ENCODE results near the gene C1GALT1.

C1GALT1 gene

DNA sequence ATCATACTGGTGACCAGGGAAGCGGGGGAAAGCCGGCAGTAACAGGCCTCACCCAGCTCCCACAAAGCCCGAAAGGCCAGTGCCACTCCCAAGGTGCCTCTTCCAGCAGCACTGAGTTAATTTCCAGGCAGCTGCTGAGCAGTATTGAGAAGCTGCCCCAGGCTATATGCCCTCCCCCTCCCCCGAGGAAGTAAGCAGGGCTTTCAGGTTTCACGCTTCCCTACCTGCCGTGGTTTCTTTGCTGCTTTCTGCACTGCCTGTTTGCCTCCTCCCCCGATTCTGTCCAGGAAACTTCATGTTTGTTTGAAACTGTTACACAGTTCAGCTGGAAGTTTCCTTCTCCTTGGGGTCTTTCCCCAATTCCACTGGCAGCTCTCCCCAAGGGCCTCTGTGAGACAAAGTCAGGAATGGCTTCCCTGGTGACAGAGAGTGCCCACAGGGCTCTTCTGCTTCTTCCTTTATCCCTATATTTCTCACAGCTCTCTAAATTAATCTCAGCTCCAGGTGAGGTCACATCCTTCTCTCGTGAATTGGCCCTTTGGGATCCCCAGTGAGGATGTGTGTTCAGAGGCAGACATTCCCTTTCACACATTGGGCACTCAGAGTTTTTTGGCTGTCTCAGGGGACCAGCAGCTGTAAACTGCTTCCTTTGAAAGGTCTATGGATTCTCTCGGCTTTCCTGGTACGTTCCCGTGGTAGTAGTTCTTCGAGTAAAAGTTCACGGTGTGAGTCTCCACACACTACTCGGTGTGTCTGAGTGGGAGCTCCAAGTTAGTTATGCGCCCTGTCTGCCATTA lies 19.4 kb downstream of the C1GALT1 start:
- DNase-seq (ENCODE audit: low spot score) = no peak

DNA sequence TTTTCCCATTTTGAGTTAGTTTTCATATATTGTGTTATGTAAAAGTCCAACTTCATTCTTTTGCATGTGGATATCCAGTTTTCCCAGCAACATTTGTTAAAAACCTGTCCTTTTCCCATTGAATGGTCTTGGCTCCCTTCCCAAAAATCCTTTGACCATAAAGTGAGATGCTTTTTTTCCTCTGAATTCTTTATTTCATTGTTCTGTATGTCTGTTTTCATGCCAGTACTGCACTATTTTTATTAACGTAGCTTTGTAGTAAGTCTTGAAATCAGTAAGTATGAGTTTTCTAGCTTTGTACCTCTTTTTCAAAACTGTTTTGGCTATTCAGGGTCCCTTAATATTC lies 20.0 kb downstream of the C1GALT1 start:
- DNase-seq (ENCODE audit: low spot score) = no peak

DNA sequence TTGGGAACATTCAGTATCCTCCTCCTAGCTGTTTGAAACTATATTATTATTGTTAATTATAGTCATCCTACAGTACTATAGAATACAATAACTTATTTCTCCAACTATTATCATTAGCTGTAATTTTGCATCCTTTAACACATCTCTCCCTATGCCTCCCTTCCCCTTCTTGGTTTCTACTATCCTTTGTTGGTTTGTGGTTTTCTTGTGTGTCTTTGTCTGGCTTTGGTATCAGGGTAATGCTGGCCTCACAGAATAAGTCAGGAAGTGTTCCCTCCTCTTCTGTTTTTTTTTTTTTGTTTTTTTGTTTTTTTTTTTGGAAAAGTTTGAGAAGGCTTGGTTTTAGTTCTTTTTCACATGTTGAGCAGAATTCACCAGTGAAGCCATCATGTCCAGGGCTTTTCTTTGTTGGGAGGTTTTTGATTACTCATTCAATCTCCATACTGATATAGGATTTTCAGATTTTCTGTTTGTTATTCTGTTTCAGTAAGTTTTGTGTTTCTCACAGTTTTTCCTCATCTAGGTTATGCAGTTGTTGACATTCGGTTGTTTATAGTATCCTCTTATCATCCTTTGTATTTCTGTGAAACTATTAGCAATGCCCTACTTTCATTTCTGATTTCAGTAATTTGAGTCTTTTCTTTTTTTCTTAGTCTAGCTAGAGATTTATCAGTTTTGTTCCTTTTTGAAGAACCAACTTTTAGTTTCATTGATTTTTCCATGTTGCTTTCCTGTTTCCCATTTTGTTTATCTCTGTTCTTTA lies 21.6 kb downstream of the C1GALT1 start:
- no peak for DNase-seq (ENCODE audit: low spot score)

DNA sequence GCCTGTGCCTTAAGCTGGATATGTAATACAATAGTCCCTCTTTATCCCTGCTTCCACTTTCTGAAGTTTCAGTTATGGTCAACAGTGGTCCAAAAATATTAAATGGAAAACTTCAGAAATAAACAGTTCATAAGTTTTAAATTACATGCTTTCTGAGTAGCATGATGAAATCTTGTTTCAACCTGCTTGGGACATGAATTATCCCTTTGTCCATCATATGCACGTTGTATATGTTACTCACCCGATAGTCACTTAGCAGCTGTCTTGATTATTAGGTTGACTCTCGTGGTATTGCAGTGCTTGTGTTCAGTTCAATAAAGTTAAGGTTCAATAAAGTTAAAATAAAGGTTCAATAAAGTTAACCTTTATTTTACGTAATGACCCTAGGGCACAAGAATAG lies 25.5 kb downstream of the C1GALT1 start:
- DNase-seq (ENCODE audit: low spot score) = no peak

DNA sequence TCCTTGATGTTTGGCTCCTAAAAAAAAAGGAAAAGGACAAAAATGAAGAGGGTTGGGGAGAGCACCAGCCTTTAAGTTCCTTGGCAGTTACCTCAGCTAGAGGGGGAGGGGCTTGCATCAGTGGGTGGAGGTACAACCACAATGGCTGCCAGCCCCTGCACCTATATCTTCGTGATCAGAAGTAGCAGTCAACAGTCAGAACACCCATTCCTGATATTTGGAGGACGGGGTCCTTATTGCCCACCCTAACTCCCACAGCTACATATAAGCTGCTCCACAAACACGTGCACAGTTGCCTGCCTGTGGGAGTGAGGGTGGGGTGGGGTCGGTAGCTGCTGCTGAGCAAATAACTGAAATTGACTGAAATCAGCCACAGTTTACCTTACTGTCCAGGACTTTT lies 26.2 kb downstream of the C1GALT1 start:
- DNase-seq (ENCODE audit: low spot score) = no peak

DNA sequence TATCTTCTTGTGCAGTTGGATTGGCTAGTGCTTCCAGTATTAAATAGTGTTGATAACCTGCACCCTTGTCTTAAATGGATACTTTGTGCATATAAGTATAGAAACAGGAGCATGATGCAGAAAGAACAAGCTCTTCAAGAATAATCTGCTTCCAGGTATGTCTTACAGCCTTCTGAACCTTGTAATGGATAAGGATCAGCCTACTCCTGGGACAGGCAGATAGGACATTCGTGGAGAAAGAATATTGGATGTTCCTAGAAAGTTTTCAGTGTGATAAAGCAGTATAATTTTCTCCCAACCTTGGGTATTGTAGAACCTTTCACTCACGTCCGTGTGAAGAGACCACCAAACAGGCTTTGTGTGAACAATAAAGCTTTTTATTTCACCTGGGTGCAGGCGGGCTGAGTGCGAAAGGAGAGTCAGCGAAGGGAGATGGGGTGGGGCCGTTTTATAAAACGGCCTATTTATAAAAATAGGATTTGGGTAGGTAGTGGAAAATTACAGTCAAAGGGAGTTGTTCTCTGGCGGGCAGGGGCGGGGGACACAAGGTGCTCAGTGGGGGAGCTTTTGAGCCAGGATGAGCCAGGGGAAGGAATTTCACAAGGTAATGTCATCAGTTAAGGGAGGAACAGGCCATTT lies 27.2 kb downstream of the C1GALT1 start:
- no peak for DNase-seq (ENCODE audit: low spot score)

DNA sequence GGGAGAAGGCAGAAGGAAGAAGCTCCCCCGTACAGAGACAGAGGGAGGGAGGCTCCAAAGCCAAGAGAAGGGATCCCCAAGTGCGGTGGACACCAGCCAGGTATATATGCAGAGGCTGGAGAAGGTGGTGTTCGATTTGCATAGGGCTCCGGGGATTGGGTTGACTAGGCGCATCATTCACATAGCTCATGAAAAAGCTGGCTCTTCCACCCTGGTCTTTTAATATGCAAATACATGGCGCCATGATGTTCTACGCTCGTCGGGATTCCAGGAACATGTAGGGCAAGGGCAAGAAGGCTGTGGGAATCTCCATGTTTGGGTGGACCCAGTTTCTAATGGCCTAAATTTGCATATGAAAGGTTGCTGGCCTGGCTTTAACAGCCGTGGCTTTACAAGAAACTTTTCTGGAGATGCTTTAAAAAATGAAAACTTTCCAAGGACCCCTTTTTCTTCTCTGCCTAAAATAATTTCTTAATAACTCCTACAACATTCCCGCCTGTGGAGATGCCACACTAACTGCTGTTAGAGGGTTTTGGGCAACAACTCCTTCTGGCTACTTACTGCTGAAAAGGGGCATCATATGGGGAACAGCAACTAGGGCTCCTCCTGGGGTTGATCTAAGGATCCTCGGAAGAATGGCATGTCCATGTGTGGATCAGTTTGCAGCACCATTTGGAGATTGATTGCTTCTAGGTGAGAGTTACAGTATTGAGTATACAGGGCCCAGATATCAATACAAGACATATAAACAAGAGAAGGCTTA lies 28.3 kb downstream of the C1GALT1 start:
- no peak for DNase-seq (ENCODE audit: low spot score)

DNA sequence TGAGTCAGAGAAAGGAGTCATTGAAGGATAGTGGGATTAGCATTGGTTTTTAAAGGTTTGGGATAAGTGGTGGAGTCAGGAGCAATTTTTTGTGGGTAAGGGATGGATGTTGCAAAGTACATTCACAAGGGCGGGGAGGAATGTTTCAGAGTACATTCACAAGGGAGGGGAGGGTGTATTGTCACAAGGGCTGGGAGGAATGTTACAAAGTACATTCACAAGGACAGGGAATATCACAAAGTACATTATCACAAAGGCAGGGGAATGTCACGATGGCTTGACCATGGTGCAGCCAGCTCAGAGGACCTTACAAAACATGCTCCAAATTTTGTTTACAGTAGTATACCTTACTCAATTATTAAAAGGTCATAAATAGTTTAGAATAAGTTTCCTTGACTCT lies 30.3 kb downstream of the C1GALT1 start:
- no peak for DNase-seq (ENCODE audit: low spot score)

DNA sequence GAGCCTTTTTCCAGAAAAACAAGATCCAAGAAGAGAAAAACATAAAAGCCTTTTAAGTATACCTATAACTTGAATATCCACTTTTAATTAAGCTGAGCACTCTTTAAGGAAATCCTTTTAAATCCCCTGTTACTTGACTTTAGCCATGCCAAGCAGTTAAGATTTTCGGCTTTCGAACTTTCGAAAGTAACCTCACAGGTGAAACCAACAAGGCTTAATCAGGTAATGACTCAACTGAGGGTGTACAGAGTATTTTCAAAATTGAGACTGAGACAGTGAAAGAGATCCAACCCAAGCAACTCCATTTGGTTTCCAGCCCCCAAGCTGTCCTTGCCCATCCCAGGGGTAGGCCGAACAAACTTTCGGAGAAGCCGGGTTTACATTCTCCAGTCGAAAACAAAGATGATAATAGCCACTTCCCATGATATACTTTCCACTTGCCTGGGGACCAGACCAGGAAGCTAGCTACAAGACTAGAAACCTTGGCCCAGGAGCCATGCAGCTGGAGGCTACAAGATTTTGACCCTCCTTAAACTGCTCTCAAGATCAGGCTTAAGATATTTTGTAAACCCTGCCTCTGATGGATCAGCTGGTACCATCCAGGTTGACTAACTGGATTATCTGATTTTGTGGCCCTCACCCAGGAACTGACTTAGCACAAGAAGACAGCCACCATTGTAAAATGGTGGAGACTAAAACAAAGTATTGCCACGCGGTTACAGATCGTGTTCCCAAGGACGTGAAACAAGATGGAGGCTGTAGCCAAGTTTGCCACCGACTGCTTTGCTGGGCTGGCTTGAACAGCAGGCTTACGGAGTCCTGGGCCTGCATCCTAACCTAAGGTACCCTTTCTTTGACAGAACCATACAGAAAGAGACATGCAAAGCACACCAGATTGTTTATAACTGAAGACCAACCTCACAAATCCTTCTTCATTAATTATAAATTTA lies 32.3 kb downstream of the C1GALT1 start:
- no peak for DNase-seq (ENCODE audit: low spot score)

DNA sequence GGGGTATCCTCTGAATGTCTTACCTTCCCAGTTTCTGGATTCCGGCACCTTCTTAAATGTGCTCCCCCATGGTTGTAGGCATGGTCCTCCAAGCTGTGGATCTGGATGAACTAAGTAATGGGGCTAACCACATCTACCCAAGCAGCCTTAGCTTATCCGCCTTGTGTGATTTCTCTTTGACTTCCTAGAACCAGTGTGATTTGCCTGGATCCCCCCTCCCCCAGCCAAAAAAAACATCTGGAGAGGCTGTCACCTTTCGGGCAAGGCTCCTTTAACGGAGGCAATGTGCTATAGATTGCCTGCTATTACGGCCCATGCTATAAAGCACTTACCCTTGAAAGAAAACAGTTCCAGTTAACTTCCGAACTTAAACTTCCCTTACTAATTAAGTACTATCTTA lies 33.9 kb downstream of the C1GALT1 start:
- no peak for DNase-seq (ENCODE audit: low spot score)

DNA sequence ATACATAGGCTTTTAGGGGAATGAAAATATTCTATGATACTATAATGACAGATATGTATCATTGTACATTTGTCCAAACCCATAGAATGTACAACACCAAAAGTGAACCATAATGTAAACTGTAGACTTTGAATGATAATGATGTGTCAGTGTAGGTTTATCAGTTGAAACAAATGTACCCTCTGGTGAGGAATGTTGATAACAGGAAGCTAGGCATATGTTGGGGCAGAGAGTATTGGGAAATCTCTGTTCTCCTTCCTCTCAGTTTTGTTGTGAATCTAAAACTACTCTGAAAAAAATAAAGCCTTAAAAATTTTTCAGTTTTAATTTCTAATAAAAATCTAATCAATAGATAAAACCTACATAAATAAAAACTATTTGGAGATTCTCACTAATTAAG lies 36.9 kb downstream of the C1GALT1 start:
- no peak for DNase-seq (ENCODE audit: low spot score)

DNA sequence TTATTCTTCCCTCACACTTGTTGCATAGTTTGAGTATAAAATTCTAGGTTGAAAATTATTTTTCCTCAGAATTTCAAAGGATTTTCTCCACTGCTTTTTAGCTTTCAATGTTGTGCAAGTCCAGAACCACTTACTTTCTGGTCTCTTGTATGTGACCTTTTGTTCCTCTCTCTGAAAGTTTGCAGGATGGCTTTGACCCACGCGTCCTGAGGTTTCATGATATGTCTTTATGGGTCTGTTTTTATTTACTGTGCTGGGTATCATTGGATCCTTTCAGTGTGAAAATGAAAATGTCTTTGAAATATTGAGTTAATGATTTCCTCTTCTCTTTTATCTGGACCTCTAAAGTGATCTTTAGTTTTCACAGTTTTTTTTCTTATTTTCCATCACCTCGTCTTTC lies 38.5 kb downstream of the C1GALT1 start:
- DNase-seq (ENCODE audit: low spot score) = no peak

DNA sequence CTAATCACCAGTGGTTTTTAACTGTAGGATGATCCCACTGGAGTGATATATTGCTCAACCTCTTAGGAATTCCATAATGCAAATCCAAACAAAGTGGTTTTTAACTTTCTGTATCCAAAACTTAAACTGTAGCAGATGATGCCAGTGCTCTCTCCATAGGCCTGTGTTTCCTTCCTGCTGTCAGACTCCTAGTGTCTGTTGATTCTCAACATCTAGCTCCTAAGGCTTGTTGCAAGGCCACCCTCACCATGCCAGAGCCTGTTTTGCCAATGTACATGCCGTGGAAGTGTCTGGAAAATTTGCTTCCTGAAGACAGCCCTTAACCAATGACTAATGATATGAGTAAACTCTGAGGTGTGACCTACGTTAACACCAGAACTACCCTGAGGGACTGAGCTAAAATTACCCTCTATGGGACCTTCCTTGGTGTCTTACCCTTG lies 39.3 kb downstream of the C1GALT1 start:
- DNase-seq (ENCODE audit: low spot score) = peak; percentile 69

DNA sequence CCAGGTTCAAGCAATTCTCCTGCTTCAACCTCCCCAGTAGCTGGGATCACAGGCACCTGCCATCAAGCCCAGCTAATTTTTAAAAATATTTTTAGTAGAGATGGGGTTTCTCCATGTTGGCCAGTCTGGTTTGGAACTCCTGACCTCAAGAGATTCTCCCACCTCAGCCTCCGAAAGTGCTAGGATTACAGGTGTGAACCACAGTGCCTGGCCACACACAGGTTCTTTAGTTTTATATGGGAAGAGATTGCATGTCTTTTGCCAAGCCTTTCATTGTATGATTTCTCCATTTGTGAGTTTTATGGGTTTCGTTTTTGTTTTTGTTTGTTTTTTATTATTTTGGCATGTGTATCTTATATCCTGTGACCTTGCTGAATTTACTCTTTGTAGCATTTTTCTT lies 40.9 kb downstream of the C1GALT1 start:
- DNase-seq (ENCODE audit: low spot score) = no peak

DNA sequence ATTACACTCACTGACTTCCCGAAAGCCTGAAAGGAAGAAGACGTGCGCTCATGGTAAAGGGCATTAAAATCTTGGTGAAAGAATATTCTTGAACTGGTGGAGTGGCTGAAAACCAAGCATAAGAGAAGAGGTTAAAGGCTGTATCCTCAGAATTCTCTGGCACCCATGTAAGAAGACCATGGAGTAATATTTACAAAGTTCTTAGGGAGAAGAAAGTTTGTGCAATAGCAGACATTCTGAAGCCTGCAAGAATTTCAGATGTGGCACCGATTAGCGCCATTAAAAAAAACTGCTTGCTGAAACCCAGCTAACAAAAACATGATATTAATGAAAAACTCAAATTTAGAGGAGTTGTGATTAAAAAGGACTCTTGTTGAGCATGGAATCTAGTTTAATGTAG lies 44.1 kb downstream of the C1GALT1 start:
- no peak for DNase-seq (ENCODE audit: low spot score)

DNA sequence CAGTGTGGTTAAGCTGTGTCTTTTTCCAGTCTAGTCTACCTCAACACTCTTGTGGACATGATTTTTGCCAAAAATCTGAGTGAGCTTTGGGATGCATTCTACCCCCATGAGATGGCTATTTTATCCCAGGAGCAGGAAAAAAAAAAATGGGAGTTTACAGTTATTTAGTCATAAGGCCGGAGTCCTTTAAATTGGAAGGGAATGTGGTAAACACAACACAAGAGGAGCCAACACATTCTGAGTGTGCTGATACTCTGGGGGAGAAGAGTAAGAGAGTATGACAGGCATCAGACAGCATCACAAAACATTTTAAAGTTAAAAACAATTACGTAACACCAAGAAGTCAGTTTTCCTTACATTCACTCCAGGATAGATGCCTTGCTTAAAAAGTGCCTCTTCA lies 46.1 kb downstream of the C1GALT1 start:
- no peak for DNase-seq (ENCODE audit: low spot score)

DNA sequence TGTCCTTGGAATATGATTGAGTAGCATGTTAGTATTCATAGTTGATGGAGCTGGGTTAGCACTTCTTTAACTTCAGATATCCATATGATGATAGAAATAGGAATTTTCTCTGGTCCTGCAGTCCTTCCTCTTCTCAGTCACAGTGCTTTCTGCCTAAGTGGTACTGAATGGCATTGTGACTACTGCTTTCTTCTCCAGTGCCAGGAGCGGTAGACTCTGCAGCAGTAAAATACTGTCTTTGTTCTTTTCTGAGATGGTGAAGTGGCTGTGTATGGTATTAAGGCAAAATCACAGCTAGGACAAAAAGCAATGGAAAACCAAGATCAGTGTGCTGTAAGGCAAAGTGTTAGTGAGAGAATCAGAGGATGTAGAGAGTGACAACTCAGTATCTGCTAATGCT lies 46.6 kb downstream of the C1GALT1 start:
- DNase-seq (ENCODE audit: low spot score) = no peak

DNA sequence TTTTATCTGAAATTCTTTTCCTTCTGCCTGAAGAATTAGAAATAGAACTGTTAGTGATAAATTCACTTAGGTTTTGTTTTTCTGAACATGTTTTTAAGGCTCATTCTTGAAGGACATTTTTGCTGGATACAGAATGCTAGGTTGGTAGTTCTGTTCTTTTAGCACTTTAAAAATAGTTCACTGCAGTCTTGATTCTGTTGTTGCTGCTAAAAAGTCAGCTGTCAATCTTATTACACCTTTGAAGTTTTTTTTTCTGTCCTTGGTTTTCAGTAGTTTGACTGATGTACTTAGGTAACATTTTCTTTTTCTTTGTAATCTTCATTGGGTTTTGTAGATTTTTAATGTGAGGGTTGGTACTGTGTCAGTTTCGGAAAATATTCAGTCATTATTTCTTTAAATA lies 48.7 kb downstream of the C1GALT1 start:
- no peak for DNase-seq (ENCODE audit: low spot score)

DNA sequence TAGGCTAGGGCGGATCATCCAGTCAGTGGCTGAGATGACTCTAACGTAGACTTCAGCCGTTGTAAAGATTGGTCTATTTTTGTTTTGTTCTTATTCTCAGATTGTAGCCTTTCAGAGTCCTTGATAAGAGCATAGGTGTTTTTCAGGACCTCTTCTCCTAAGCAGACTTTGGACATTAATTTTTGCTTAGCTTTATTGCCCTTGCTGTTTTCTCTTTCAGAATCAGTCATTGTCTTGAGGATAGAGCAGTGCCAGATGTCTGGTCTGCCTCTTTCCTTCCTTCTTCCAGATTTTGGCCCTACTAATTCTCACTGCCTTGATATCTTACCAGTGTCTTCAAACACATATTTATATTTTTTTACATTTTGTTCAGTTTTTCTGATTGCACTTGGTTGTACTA lies 49.5 kb downstream of the C1GALT1 start:
- DNase-seq (ENCODE audit: low spot score) = no peak

DNA sequence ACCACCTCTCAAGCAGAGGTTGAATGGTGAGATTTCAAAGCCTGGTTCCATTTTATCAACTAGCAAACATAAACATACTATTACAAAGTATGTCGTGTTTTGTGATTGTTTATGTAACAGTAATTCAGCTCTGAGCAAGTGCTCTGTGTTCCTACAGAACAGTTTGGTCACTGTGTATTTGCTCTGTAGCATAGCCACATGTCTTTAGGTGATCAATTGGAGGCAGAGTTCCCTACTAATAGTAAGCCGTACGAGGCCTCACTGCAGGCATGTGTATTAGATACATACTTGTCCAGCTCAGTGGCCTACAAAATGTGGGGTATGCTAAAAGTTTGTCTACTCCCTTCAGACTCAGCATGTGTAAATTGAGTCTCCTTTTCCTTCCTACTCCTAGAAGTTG lies 53.0 kb downstream of the C1GALT1 start:
- DNase-seq (ENCODE audit: low spot score) = no peak

DNA sequence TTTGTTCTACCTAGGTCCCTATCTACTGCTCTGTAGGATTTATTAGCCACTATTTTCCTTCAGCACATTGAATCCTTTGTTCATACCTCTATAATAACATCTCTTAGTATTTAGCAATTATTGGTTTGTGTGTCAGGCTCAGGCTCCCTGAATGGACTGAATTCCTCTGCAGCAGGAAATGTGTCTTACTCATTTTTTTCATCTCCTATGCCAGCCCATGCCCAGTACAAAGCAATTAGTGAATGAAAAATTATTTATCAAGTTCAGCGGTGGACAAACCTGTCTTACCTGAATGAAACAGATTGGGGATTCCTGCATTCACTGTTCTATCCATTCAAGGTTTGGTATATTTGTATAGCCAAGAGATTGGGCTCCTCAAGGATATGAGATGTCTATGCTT lies 53.7 kb downstream of the C1GALT1 start:
- DNase-seq (ENCODE audit: low spot score) = no peak
